Measurements from ENCODE around the gene CEACAM6. TPM values are rescaled to one million over a fixed set of nuclear protein-coding genes. Genes with fewer than 3 reads are reported as not detected.

CEACAM6 gene
- total RNA-seq, 1 experiment from 2014 or later = 0.37 TPM

DNA sequence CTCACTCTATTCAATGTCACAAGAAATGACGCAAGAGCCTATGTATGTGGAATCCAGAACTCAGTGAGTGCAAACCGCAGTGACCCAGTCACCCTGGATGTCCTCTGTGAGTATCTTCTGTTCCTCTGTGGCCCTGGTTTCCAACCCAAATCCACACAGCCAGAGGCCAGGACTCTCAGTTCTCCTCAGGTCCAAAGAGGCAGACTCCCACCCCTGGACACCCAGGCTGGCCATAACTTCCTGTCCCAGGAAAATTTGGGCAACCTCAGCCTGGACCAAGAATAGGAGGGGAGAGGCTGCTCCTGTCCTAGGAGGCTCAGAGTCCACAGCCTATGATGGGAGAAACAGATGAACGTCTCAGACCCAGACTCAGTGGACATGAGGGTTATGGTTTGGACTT lies 35.2 kb upstream of the CEACAM6 start:
- ATAC-seq = no peak
- TF ChIP-seq, protein P1, sequence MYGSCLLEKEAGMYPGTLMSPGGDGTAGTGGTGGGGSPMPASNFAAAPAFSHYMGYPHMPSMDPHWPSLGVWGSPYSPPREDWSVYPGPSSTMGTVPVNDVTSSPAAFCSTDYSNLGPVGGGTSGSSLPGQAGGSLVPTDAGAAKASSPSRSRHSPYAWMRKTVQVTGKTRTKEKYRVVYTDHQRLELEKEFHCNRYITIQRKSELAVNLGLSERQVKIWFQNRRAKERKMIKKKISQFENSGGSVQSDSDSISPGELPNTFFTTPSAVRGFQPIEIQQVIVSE (CRISPR knock-in tag; IDR thresholded peaks at IDR 0.05; ENCODE audit: borderline replicate concordance) = no peak
- TF ChIP-seq, protein P2, sequence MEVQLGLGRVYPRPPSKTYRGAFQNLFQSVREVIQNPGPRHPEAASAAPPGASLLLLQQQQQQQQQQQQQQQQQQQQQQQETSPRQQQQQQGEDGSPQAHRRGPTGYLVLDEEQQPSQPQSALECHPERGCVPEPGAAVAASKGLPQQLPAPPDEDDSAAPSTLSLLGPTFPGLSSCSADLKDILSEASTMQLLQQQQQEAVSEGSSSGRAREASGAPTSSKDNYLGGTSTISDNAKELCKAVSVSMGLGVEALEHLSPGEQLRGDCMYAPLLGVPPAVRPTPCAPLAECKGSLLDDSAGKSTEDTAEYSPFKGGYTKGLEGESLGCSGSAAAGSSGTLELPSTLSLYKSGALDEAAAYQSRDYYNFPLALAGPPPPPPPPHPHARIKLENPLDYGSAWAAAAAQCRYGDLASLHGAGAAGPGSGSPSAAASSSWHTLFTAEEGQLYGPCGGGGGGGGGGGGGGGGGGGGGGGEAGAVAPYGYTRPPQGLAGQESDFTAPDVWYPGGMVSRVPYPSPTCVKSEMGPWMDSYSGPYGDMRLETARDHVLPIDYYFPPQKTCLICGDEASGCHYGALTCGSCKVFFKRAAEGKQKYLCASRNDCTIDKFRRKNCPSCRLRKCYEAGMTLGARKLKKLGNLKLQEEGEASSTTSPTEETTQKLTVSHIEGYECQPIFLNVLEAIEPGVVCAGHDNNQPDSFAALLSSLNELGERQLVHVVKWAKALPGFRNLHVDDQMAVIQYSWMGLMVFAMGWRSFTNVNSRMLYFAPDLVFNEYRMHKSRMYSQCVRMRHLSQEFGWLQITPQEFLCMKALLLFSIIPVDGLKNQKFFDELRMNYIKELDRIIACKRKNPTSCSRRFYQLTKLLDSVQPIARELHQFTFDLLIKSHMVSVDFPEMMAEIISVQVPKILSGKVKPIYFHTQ (CRISPR knock-in tag; IDR thresholded peaks at IDR 0.05) = no peak
- TF ChIP-seq, protein P3, sequence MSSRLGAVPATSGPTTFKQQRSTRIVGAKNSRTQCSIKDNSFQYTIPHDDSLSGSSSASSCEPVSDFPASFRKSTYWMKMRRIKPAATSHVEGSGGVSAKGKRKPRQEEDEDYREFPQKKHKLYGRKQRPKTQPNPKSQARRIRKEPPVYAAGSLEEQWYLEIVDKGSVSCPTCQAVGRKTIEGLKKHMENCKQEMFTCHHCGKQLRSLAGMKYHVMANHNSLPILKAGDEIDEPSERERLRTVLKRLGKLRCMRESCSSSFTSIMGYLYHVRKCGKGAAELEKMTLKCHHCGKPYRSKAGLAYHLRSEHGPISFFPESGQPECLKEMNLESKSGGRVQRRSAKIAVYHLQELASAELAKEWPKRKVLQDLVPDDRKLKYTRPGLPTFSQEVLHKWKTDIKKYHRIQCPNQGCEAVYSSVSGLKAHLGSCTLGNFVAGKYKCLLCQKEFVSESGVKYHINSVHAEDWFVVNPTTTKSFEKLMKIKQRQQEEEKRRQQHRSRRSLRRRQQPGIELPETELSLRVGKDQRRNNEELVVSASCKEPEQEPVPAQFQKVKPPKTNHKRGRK (CRISPR knock-in tag; IDR thresholded peaks at IDR 0.05; ENCODE audit: borderline replicate concordance) = no peak
- TF ChIP-seq ESRRA (CRISPR knock-in tag; IDR thresholded peaks at IDR 0.05; ENCODE audit: borderline replicate concordance) (no peak), ZBTB21 (CRISPR knock-in tag; IDR thresholded peaks at IDR 0.05; ENCODE audit: borderline replicate concordance) (no peak), HMGA2 (CRISPR knock-in tag; IDR thresholded peaks at IDR 0.05) (no peak), NR1H2 (CRISPR knock-in tag; IDR thresholded peaks at IDR 0.05) (no peak), ELF4 (CRISPR knock-in tag; IDR thresholded peaks at IDR 0.05; ENCODE audit: low read depth) (no peak), TEAD4 (CRISPR knock-in tag; IDR thresholded peaks at IDR 0.05) (no peak), CREB1 (CRISPR knock-in tag; IDR thresholded peaks at IDR 0.05) (no peak), RORB (CRISPR knock-in tag; IDR thresholded peaks at IDR 0.05) (no peak)
- TF ChIP-seq, protein P4, sequence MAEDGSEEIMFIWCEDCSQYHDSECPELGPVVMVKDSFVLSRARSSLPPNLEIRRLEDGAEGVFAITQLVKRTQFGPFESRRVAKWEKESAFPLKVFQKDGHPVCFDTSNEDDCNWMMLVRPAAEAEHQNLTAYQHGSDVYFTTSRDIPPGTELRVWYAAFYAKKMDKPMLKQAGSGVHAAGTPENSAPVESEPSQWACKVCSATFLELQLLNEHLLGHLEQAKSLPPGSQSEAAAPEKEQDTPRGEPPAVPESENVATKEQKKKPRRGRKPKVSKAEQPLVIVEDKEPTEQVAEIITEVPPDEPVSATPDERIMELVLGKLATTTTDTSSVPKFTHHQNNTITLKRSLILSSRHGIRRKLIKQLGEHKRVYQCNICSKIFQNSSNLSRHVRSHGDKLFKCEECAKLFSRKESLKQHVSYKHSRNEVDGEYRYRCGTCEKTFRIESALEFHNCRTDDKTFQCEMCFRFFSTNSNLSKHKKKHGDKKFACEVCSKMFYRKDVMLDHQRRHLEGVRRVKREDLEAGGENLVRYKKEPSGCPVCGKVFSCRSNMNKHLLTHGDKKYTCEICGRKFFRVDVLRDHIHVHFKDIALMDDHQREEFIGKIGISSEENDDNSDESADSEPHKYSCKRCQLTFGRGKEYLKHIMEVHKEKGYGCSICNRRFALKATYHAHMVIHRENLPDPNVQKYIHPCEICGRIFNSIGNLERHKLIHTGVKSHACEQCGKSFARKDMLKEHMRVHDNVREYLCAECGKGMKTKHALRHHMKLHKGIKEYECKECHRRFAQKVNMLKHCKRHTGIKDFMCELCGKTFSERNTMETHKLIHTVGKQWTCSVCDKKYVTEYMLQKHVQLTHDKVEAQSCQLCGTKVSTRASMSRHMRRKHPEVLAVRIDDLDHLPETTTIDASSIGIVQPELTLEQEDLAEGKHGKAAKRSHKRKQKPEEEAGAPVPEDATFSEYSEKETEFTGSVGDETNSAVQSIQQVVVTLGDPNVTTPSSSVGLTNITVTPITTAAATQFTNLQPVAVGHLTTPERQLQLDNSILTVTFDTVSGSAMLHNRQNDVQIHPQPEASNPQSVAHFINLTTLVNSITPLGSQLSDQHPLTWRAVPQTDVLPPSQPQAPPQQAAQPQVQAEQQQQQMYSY (CRISPR knock-in tag; IDR thresholded peaks at IDR 0.05) = no peak
- TF ChIP-seq, protein P5, sequence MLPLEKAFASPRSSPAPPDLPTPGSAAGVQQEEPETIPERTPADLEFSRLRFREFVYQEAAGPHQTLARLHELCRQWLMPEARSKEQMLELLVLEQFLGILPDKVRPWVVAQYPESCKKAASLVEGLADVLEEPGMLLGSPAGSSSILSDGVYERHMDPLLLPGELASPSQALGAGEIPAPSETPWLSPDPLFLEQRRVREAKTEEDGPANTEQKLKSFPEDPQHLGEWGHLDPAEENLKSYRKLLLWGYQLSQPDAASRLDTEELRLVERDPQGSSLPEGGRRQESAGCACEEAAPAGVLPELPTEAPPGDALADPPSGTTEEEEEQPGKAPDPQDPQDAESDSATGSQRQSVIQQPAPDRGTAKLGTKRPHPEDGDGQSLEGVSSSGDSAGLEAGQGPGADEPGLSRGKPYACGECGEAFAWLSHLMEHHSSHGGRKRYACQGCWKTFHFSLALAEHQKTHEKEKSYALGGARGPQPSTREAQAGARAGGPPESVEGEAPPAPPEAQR (CRISPR knock-in tag; IDR thresholded peaks at IDR 0.05) = no peak
- TF ChIP-seq, protein P6, sequence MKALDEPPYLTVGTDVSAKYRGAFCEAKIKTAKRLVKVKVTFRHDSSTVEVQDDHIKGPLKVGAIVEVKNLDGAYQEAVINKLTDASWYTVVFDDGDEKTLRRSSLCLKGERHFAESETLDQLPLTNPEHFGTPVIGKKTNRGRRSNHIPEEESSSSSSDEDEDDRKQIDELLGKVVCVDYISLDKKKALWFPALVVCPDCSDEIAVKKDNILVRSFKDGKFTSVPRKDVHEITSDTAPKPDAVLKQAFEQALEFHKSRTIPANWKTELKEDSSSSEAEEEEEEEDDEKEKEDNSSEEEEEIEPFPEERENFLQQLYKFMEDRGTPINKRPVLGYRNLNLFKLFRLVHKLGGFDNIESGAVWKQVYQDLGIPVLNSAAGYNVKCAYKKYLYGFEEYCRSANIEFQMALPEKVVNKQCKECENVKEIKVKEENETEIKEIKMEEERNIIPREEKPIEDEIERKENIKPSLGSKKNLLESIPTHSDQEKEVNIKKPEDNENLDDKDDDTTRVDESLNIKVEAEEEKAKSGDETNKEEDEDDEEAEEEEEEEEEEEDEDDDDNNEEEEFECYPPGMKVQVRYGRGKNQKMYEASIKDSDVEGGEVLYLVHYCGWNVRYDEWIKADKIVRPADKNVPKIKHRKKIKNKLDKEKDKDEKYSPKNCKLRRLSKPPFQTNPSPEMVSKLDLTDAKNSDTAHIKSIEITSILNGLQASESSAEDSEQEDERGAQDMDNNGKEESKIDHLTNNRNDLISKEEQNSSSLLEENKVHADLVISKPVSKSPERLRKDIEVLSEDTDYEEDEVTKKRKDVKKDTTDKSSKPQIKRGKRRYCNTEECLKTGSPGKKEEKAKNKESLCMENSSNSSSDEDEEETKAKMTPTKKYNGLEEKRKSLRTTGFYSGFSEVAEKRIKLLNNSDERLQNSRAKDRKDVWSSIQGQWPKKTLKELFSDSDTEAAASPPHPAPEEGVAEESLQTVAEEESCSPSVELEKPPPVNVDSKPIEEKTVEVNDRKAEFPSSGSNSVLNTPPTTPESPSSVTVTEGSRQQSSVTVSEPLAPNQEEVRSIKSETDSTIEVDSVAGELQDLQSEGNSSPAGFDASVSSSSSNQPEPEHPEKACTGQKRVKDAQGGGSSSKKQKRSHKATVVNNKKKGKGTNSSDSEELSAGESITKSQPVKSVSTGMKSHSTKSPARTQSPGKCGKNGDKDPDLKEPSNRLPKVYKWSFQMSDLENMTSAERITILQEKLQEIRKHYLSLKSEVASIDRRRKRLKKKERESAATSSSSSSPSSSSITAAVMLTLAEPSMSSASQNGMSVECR (CRISPR knock-in tag; IDR thresholded peaks at IDR 0.05; ENCODE audit: borderline replicate concordance) = no peak
- Mint-ChIP-seq H3K4me3 (no peak overlapping the region), H3K36me3 (no peaks in the 10 kb centered on the region), H3K4me1 (no peaks in the 10 kb centered on the region), H3K27ac (no peak overlapping the region), H3K9me3 (no peaks in the 10 kb centered on the region), H3K27me3 (ENCODE audit: low read depth) (peaks cover 21% of the 10 kb centered on the region)
- POLR2A ChIA-PET = no interaction called here
- CTCF ChIA-PET = interaction anchor here (0.7 to 8.7 kb wide), 2 partner anchors 13 to 419 kb away, joined by 3 to 73 read pairs; no protein-coding TSS in a partner anchor
- DNase-seq (ENCODE audit: low spot score) = no peak
